Effector memory CD8-positive, alpha-beta T cell (primary cell): ENCODE measurements around the gene DISC1.
"Not testable (repeated sequence)": the region's sequence is repeated elsewhere in the genome, so short reads cannot be mapped to it uniquely, and the experiment has no call there.

ENCODE experiments used
- ATAC-seq: fragments of 150-1000 bp; cut with Tn5 transposase; replicated peaks from 2 replicates; pipeline ENCODE4 v1.10.0; 2021; ENCODE audit warnings: mild to moderate bottlenecking, moderate library complexity
- DNase-seq, 3 experiments: peaks; one replicate each; pipeline ENCODE4 v3.0.0; 2021
- H3K27ac Mint-ChIP-seq, 2 donors: one replicate each; pipeline ENCODE4 v1.8.0; 2022; ENCODE audit warnings: mild to moderate bottlenecking in 2 of 2, mixed read lengths in 2 of 2, moderate library complexity in 2 of 2
- H3K27me3 Mint-ChIP-seq, 2 donors: one replicate each; pipeline ENCODE4 v1.8.0; 2022; ENCODE audit warnings: mixed read lengths in 2 of 2
- H3K36me3 Mint-ChIP-seq: one replicate; pipeline ENCODE4 v1.8.0; 2022; ENCODE audit warnings: mild to moderate bottlenecking, moderate library complexity, mixed read lengths; ENCODE audit not compliant: insufficient read depth
- H3K4me1 Mint-ChIP-seq, 2 donors: one replicate each; pipeline ENCODE4 v1.8.0; 2022; ENCODE audit warnings: low read depth in 2 of 2, mixed read lengths in 2 of 2
- H3K4me3 Mint-ChIP-seq, 2 donors: one replicate each; pipeline ENCODE4 v1.8.0; 2022; ENCODE audit warnings: mild to moderate bottlenecking in 2 of 2, mixed read lengths in 2 of 2, moderate library complexity in 2 of 2
- H3K9me3 Mint-ChIP-seq, 2 donors: one replicate each; pipeline ENCODE4 v1.8.0; 2022; ENCODE audit warnings: mixed read lengths in 2 of 2

Gene DISC1

GRCh38 chr1:231757759-231758158, 131.2 kb downstream of the DISC1 start:
- H3K36me3 Mint-ChIP-seq, result no peaks in the 10 kb centered on the region
- no peak overlapping the region for H3K4me3 Mint-ChIP-seq
- no peak overlapping the region for H3K27ac Mint-ChIP-seq
- DNase-seq (no peak), ATAC-seq (no peak)
- H3K9me3 Mint-ChIP-seq, result peaks cover 2 to 7% of the 10 kb centered on the region in 2 donors
- no peaks in the 10 kb centered on the region for H3K4me1 Mint-ChIP-seq
- no peaks in the 10 kb centered on the region for H3K27me3 Mint-ChIP-seq

GRCh38 chr1:231761252-231761651, 134.7 kb downstream of the DISC1 start:
- no peak for DNase-seq
- H3K4me1 Mint-ChIP-seq, result no peaks in the 10 kb centered on the region
- no peaks in the 10 kb centered on the region for H3K27me3 Mint-ChIP-seq
- H3K36me3 Mint-ChIP-seq, result no peaks in the 10 kb centered on the region
- H3K9me3 Mint-ChIP-seq, result no peaks in the 10 kb centered on the region
- ATAC-seq, result no peak
- H3K27ac Mint-ChIP-seq, result no peak overlapping the region
- no peak overlapping the region for H3K4me3 Mint-ChIP-seq

DNA sequence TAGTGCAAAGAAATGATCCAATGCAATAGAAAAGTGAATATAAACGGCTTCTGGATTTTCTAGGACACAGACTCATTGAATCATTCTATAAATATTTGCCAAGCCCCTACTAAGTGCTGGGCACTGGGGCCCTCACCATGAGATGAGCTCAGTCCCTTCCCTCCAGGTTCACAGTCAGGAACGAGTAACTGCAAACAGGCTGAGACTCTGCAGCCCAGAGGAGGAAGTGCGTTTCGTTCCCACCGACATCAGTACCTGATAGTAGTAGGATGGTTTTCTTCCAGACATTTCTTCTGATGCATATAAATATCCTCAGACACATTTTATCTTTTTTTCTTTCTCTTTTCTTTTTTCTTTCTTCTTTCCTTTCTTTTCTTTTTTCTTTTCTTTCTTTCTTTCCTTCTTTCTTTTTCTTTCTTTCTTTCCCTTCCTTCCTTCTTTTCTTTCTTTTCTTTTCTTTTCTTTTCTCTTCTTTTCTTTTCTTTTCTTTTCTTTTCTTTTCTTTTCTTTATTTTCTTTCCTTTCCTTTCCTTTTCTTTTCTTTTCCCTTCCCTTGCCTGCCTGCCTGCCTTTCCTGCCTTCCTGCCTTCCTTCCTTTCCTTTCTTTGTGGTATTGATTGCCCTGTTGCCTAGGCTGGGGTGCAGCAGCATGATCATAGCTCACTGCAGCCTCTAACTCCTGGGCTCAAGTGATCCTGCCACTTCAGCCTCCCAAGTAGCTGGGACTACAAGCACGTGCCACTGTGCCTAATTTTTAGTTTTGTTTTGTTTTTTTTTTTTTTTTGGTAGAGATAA, 135.4 kb downstream of the DISC1 start:
- DNase-seq (no peak), ATAC-seq (no peak)
- Mint-ChIP-seq H3K4me3 (no peak overlapping the region), H3K27me3 (no peaks in the 10 kb centered on the region), H3K27ac (no peak overlapping the region), H3K9me3 (no peaks in the 10 kb centered on the region), H3K36me3 (no peaks in the 10 kb centered on the region), H3K4me1 (no peaks in the 10 kb centered on the region)

- no peak overlapping the region for H3K4me3 Mint-ChIP-seq
- H3K9me3 Mint-ChIP-seq, result no peaks in the 10 kb centered on the region
- H3K27me3 Mint-ChIP-seq, result no peaks in the 10 kb centered on the region
- no peak for ATAC-seq
- H3K36me3 Mint-ChIP-seq, result no peaks in the 10 kb centered on the region
- no peaks in the 10 kb centered on the region for H3K4me1 Mint-ChIP-seq
- no peak for DNase-seq
- no peak overlapping the region for H3K27ac Mint-ChIP-seq
These were observed 136.9 kb downstream of the DISC1 start for GRCh38 chr1:231763456-231763855.

DNA sequence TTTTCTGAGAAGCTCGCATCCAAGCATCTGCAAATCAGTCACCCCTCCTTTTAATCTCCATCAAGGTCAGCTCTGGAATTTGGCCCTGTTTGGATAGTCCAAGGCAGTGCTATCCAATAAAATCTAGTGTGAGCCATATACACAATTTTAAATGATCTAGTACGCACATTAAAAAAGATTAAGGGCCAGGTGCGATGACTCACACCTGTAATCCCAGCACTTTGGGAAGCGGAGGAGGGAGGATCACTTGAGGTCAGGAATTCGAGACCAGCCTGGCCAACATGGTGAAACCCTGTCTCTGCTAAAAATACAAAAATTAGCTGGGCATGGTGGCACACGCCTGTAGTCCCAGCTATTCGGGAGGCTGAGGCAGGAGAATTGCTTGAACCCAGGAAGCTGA, 139.2 kb downstream of the DISC1 start:
- H3K9me3 Mint-ChIP-seq, H3K36me3 Mint-ChIP-seq, DNase-seq, H3K27me3 Mint-ChIP-seq, H3K27ac Mint-ChIP-seq, H3K4me1 Mint-ChIP-seq, ATAC-seq, H3K4me3 Mint-ChIP-seq: not testable (repeated sequence)

GRCh38 chr1:231767471-231767870, 140.9 kb downstream of the DISC1 start:
- Mint-ChIP-seq H3K36me3 (peaks cover 3% of the 10 kb centered on the region), H3K4me1 (no peaks in the 10 kb centered on the region), H3K27ac (no peak overlapping the region)

GRCh38 chr1:231768416-231768815, 141.8 kb downstream of the DISC1 start:
- peaks cover 3% of the 10 kb centered on the region for H3K36me3 Mint-ChIP-seq
- H3K9me3 Mint-ChIP-seq, result no peaks in the 10 kb centered on the region
- no peak overlapping the region for H3K4me3 Mint-ChIP-seq
- no peak for ATAC-seq
- no peak overlapping the region for H3K27ac Mint-ChIP-seq
- H3K27me3 Mint-ChIP-seq, result no peaks in the 10 kb centered on the region
- DNase-seq, result no peak
- no peaks in the 10 kb centered on the region for H3K4me1 Mint-ChIP-seq

More at GRCh38 chr1:231767471-231767870, 140.9 kb downstream of the DISC1 start:
- DNase-seq, result no peak
- no peak for ATAC-seq
- Mint-ChIP-seq H3K4me3 (no peak overlapping the region), H3K9me3 (no peaks in the 10 kb centered on the region), H3K27me3 (no peaks in the 10 kb centered on the region)

DNA sequence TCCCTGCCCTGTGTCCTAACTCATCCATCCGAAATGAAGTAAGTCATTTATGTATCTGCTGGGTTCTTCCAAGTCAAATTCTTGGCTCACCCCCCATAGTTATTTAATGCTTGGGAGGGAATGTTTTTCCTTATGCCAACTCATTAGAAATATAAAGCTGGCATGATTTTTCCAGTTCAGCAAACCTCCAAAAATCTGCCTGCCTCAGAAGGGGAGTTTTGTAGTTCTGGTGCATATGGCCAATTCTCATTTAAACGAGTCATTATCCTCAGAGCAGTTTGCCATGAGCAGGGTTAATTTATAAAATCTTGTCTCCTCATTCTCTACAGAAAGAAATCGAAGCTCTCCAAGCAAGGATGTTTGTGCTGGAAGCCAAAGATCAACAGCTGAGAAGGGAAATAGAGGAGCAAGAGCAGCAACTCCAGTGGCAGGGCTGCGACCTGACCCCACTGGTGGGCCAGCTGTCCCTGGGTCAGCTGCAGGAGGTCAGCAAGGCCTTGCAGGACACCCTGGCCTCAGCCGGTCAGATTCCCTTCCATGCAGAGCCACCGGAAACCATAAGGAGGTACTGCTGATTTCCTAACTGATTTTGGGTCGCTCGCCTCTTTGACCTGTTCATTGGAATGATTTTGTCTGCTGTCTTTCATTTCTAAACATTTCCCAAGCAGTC, 144.1 kb downstream of the DISC1 start:
- no peak for ATAC-seq
- Mint-ChIP-seq H3K27ac (no peak overlapping the region), H3K9me3 (no peaks in the 10 kb centered on the region), H3K36me3 (peaks cover 3% of the 10 kb centered on the region), H3K4me3 (no peak overlapping the region), H3K4me1 (no peaks in the 10 kb centered on the region), H3K27me3 (no peaks in the 10 kb centered on the region)
- no peak for DNase-seq

GRCh38 chr1:231774719-231775335, 148.2 kb downstream of the DISC1 start:
- DNase-seq (no peak), ATAC-seq (no peak)
- Mint-ChIP-seq H3K27ac (no peak overlapping the region), H3K27me3 (no peaks in the 10 kb centered on the region), H3K9me3 (no peaks in the 10 kb centered on the region), H3K4me1 (no peaks in the 10 kb centered on the region), H3K4me3 (no peak overlapping the region), H3K36me3 (peaks cover 3% of the 10 kb centered on the region)

- ATAC-seq (no peak), DNase-seq (no peak)
- H3K27me3 Mint-ChIP-seq, result no peaks in the 10 kb centered on the region
- no peak overlapping the region for H3K4me3 Mint-ChIP-seq
- no peaks in the 10 kb centered on the region for H3K4me1 Mint-ChIP-seq
- H3K9me3 Mint-ChIP-seq, result no peaks in the 10 kb centered on the region
- peaks cover 3% of the 10 kb centered on the region for H3K36me3 Mint-ChIP-seq
- H3K27ac Mint-ChIP-seq, result peak overlapping the region in 1 of 2 donors; percentile 17
These were observed 149.6 kb downstream of the DISC1 start for GRCh38 chr1:231776010-231776756.

DNA sequence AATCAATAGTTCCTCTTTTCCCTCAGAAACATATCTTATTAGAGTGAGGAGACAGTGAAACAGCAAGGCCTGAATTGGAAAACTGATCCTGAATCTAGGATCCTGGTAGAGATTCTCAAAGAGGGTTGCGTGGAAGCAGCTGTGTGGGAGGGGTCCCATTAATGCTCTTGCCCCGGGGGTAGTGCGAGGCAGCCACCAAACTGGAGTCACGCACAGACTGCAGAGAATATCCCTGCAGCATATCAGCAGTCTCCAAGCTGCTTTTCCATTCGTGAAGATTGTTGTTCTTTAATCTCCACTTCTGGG, 150.1 kb downstream of the DISC1 start:
- Mint-ChIP-seq H3K9me3 (no peaks in the 10 kb centered on the region), H3K27me3 (no peaks in the 10 kb centered on the region), H3K27ac (no peak overlapping the region), H3K4me1 (no peaks in the 10 kb centered on the region), H3K4me3 (no peak overlapping the region), H3K36me3 (peaks cover 3% of the 10 kb centered on the region)
- DNase-seq (no peak), ATAC-seq (no peak)

DNA sequence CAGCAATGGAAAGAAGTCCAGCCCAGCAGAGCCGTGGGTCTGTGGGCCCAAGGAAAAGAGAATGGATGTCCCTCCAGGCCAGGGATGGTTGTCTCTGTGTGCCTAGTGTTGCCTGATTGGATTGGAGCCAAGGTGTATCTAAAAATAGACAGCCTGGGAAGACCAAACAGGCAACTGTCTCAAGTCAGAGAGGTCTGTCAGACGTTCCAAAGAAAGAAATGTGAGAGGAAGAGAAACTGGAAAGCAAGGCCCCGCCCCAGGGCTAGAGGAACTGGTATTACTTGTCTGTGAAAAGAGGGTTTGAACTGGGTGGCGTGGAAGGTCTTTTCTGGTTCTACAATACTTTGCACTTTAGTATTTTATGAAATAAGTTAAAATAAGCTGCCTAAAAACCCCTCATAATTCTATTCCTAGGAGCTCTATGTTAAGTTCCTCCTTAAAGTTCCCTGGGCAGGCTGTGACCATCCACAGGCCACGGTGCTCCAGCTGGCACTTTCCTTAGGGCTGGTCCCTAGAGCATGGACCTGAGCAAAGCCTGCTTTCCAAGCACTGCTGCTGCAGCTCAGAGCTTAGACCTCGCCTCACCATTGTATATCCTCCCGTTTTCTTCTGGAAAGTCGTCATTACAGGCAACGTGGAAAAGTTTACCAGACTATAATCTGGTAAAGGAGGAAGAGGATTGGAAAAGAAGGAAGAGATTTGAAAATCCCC, 151.6 kb downstream of the DISC1 start:
- Mint-ChIP-seq H3K27me3 (no peaks in the 10 kb centered on the region), H3K9me3 (no peaks in the 10 kb centered on the region), H3K4me3 (no peak overlapping the region), H3K27ac (no peak overlapping the region), H3K36me3 (no peaks in the 10 kb centered on the region), H3K4me1 (no peaks in the 10 kb centered on the region)
- no peak for DNase-seq
- ATAC-seq, result no peak

GRCh38 chr1:231779081-231779480, 152.5 kb downstream of the DISC1 start:
- DNase-seq (no peak), ATAC-seq (no peak)
- Mint-ChIP-seq H3K36me3 (no peaks in the 10 kb centered on the region), H3K4me1 (no peaks in the 10 kb centered on the region), H3K27me3 (no peaks in the 10 kb centered on the region), H3K9me3 (no peaks in the 10 kb centered on the region), H3K27ac (no peak overlapping the region), H3K4me3 (no peak overlapping the region)
